ENCODE data around the gene ASIC2.

GRCh38 chr17:33019161-33019890 is 273.8 kb downstream of the ASIC2 start:
- TF ChIP-seq, protein P1, sequence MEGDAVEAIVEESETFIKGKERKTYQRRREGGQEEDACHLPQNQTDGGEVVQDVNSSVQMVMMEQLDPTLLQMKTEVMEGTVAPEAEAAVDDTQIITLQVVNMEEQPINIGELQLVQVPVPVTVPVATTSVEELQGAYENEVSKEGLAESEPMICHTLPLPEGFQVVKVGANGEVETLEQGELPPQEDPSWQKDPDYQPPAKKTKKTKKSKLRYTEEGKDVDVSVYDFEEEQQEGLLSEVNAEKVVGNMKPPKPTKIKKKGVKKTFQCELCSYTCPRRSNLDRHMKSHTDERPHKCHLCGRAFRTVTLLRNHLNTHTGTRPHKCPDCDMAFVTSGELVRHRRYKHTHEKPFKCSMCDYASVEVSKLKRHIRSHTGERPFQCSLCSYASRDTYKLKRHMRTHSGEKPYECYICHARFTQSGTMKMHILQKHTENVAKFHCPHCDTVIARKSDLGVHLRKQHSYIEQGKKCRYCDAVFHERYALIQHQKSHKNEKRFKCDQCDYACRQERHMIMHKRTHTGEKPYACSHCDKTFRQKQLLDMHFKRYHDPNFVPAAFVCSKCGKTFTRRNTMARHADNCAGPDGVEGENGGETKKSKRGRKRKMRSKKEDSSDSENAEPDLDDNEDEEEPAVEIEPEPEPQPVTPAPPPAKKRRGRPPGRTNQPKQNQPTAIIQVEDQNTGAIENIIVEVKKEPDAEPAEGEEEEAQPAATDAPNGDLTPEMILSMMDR (IDR thresholded peaks at IDR 0.05), result no peak
- TF ChIP-seq POLR2AphosphoS5 (IDR thresholded peaks at IDR 0.05; ENCODE audit: low read depth, low read length), result no peak
- no peak for TF ChIP-seq SIN3A (IDR thresholded peaks at IDR 0.05; ENCODE audit: borderline replicate concordance, insufficient read depth, low read depth, low read length)
- no peak for TF ChIP-seq REST (IDR thresholded peaks at IDR 0.05; ENCODE audit: insufficient read depth in 1 of 2, low read depth in 2 of 2, low read length in 1 of 2)

Data from Panc1 (cell line).